ENCODE data around the gene ANKH. TPM values are rescaled to one million over a fixed set of nuclear protein-coding genes. Genes with fewer than 3 reads are reported as not detected.

The ANKH gene
- polyA plus RNA-seq, 2 of the 4 experiments (the other 2 are of a cell fraction): 11.7 to 17.3 TPM

- H3K27ac ChIP-seq: no peak overlapping the region
- ChIA-PET POLR2A (no interaction called here), CTCF (interaction anchor here (3.5 kb wide), 1 partner anchor 269 kb away, joined by 16 read pairs; no protein-coding TSS in a partner anchor)
- no peaks in the 10 kb centered on the region for H3K4me1 ChIP-seq
- H3K4me2 ChIP-seq: no peak overlapping the region
- DNase-seq (ENCODE audit: low read depth in 1 of 2, low spot score in 1 of 2) (no peak), FAIRE-seq (no peak), ATAC-seq (no peak)
- TF ChIP-seq GATA3 (IDR thresholded peaks at IDR 0.05; ENCODE audit: borderline replicate concordance) (no peak), EHF (CRISPR knock-in tag; IDR thresholded peaks at IDR 0.05) (no peak), HDAC2 (IDR thresholded peaks at IDR 0.05) (no peak), ZNF302 (CRISPR knock-in tag; IDR thresholded peaks at IDR 0.05) (no peak), PBX3 (IDR thresholded peaks at IDR 0.05) (no peak), RFX5 (IDR thresholded peaks at IDR 0.05) (no peak), REST (IDR thresholded peaks at IDR 0.05) (no peak), JUNB (IDR thresholded peaks at IDR 0.05) (no peak)
- H3K9me3 ChIP-seq: no peaks in the 10 kb centered on the region
- H3K4me3 ChIP-seq: no peak overlapping the region
- WGBS (ENCODE audit: missing lambda C conversion rate): 90% methylated on average over 13 of the region's 13 CpGs
Measured at GRCh38 chr5:14734396-14734795, 137.2 kb downstream of the ANKH start.

GRCh38 chr5:14733661-14734060, 137.9 kb downstream of the ANKH start:
- Histone ChIP-seq H3K4me1 (no peaks in the 10 kb centered on the region), H3K4me3 (no peak overlapping the region), H3K9me3 (no peaks in the 10 kb centered on the region), H3K4me2 (no peak overlapping the region), H3K27ac (no peak overlapping the region)
- ChIA-PET POLR2A (no interaction called here), CTCF (interaction anchor here (3.3 to 3.5 kb wide), 2 partner anchors 270 to 281 kb away, joined by 16 to 18 read pairs; no protein-coding TSS in a partner anchor)
- WGBS (ENCODE audit: missing lambda C conversion rate): 90% methylated on average over 16 of the region's 16 CpGs
- DNase-seq (ENCODE audit: low read depth in 1 of 2, low spot score in 1 of 2) (no peak), FAIRE-seq (no peak), ATAC-seq (no peak)
- TF ChIP-seq MAFK (IDR thresholded peaks at IDR 0.05; ENCODE audit: partially characterized antibody) (no peak), RAD21 (conservative IDR thresholded peaks at IDR 0.05 in 1 of 2, IDR thresholded peaks at IDR 0.05 in 1 of 2) (no peak), MAZ (IDR thresholded peaks at IDR 0.05; ENCODE audit: borderline replicate concordance, low read depth, low read length) (no peak), MAX (IDR thresholded peaks at IDR 0.05) (no peak), CHD2 (IDR thresholded peaks at IDR 0.05; ENCODE audit: low read length, partially characterized antibody) (no peak), FOSB (CRISPR knock-in tag; IDR thresholded peaks at IDR 0.05) (no peak), ESRRA (IDR thresholded peaks at IDR 0.05; ENCODE audit: borderline replicate concordance, low read length) (no peak), TFCP2L1 (CRISPR knock-in tag; IDR thresholded peaks at IDR 0.05) (no peak), CTCF (IDR thresholded peaks at IDR 0.05) (no peak), EHF (CRISPR knock-in tag; IDR thresholded peaks at IDR 0.05) (no peak), FOXS1 (CRISPR knock-in tag; IDR thresholded peaks at IDR 0.05) (no peak), REST (IDR thresholded peaks at IDR 0.05) (no peak), JUNB (IDR thresholded peaks at IDR 0.05) (no peak), NR3C1 (IDR thresholded peaks at IDR 0.05) (no peak), RCOR1 (IDR thresholded peaks at IDR 0.05; ENCODE audit: low read depth, low read length) (no peak)
